H9 (cell line): ENCODE results near the gene VMAC. TPM values are rescaled to one million over a fixed set of nuclear protein-coding genes. Genes with fewer than 3 reads are reported as not detected.

Experiments used
- DNase-seq: peaks from one replicate; pipeline ENCODE4 v3.0.0-alpha.2; 2017
- H2AFZ ChIP-seq: one replicate; pipeline ENCODE4 v1.6.1; 2013; ENCODE audit warnings: mild to moderate bottlenecking, low read length, control low read depth, moderate library complexity
- H2AK5ac ChIP-seq: 2 replicates; pipeline ENCODE4 v1.6.1; 2013; ENCODE audit warnings: low read length, control low read depth, mixed read lengths; ENCODE audit not compliant: insufficient read length
- H2BK120ac ChIP-seq: one replicate; pipeline ENCODE4 v1.6.1; 2013; ENCODE audit warnings: low read depth, mild to moderate bottlenecking, low read length, control low read depth, inconsistent platforms; ENCODE audit not compliant: poor library complexity, severe bottlenecking
- H2BK12ac ChIP-seq: 2 replicates; pipeline ENCODE4 v1.6.1; 2013; ENCODE audit warnings: low read length, control low read depth, mixed read lengths, low read depth; ENCODE audit not compliant: insufficient read length
- H2BK15ac ChIP-seq: 2 replicates; pipeline ENCODE4 v1.6.1; 2013; ENCODE audit warnings: low read depth, low read length, control low read depth
- H2BK20ac ChIP-seq: one replicate; pipeline ENCODE4 v1.6.1; 2013; ENCODE audit warnings: low read depth, mild to moderate bottlenecking, low read length, control low read depth, inconsistent platforms; ENCODE audit not compliant: poor library complexity, severe bottlenecking
- H2BK5ac ChIP-seq: 2 replicates; pipeline ENCODE4 v1.6.1; 2013; ENCODE audit warnings: low read length, control low read depth, mixed read lengths; ENCODE audit not compliant: insufficient read length
- H3K14ac ChIP-seq: 2 replicates; pipeline ENCODE4 v1.6.1; 2013; ENCODE audit warnings: low read length, control low read depth; ENCODE audit not compliant: insufficient read depth
- H3K18ac ChIP-seq: 2 replicates; pipeline ENCODE4 v1.6.1; 2013; ENCODE audit warnings: low read depth, mild to moderate bottlenecking, mixed read lengths, low read length, control low read depth; ENCODE audit not compliant: insufficient read length
- H3K23ac ChIP-seq: 2 replicates; pipeline ENCODE4 v1.6.1; 2013; ENCODE audit warnings: low read length, control low read depth, mixed read lengths, low read depth; ENCODE audit not compliant: insufficient read length
- H3K23me2 ChIP-seq: 2 replicates; pipeline ENCODE4 v1.6.1; 2013; ENCODE audit warnings: low read depth, mild to moderate bottlenecking, mixed read lengths, low read length, control low read depth; ENCODE audit not compliant: insufficient read length, poor library complexity, severe bottlenecking
- H3K27ac ChIP-seq: 2 replicates; pipeline ENCODE4 v1.5.1; 2013; ENCODE audit warnings: low read length, control low read depth, mixed read lengths, low read depth; ENCODE audit not compliant: insufficient read length
- H3K27me3 ChIP-seq: 2 replicates; pipeline ENCODE4 v1.6.1; 2013; ENCODE audit warnings: low read length, control low read depth, inconsistent platforms; ENCODE audit not compliant: insufficient read depth
- H3K4ac ChIP-seq: 2 replicates; pipeline ENCODE4 v1.6.1; 2013; ENCODE audit warnings: low read depth, mild to moderate bottlenecking, control low read depth, inconsistent platforms, low read length, moderate library complexity
- H3K4me1 ChIP-seq: 2 replicates; pipeline ENCODE4 v1.6.1; 2013; ENCODE audit warnings: low read length, control low read depth, inconsistent platforms; ENCODE audit not compliant: insufficient read depth
- H3K4me2 ChIP-seq: 2 replicates; pipeline ENCODE4 v1.6.1; 2013; ENCODE audit warnings: low read length, control low read depth, mixed read lengths; ENCODE audit not compliant: insufficient read length, insufficient read depth
- H3K56ac ChIP-seq: 2 replicates; pipeline ENCODE4 v1.6.1; 2013; ENCODE audit warnings: low read depth, mild to moderate bottlenecking, mixed read lengths, low read length, control low read depth; ENCODE audit not compliant: insufficient read length
- H3K79me1 ChIP-seq: 2 replicates; pipeline ENCODE4 v1.6.1; 2013; ENCODE audit warnings: low read depth, mild to moderate bottlenecking, moderate library complexity, low read length, control low read depth, inconsistent platforms; ENCODE audit not compliant: insufficient read depth, poor library complexity, severe bottlenecking
- H3K79me2 ChIP-seq: 2 replicates; pipeline ENCODE4 v1.6.1; 2013; ENCODE audit warnings: low read length, control low read depth, inconsistent platforms; ENCODE audit not compliant: insufficient read depth
- H3K9ac ChIP-seq: 2 replicates; pipeline ENCODE4 v1.6.1; 2013; ENCODE audit warnings: low read length, control low read depth, mixed read lengths; ENCODE audit not compliant: insufficient read length; ENCODE audit errors: extremely low read depth
- H3K9me3 ChIP-seq: one replicate; pipeline ENCODE4 v1.6.1; 2013; ENCODE audit warnings: low read depth, low read length, inconsistent platforms; ENCODE audit not compliant: control insufficient read depth
- H3T11ph ChIP-seq: one replicate; pipeline ENCODE4 v1.6.1; 2013; ENCODE audit warnings: mild to moderate bottlenecking, low read length, control low read depth, inconsistent platforms
- H4K20me1 ChIP-seq: one replicate; pipeline ENCODE4 v1.6.1; 2013; ENCODE audit not compliant: control insufficient read depth, insufficient read length, insufficient read depth
- H4K5ac ChIP-seq: 2 replicates; pipeline ENCODE4 v1.6.1; 2013; ENCODE audit warnings: low read depth, mild to moderate bottlenecking, mixed read lengths, low read length, control low read depth; ENCODE audit not compliant: insufficient read length
- H4K8ac ChIP-seq: replicated peaks from 2 replicates; pipeline ENCODE4 v1.6.1; 2013; ENCODE audit warnings: low read length, control low read depth, mixed read lengths, low read depth; ENCODE audit not compliant: insufficient read length
- H4K91ac ChIP-seq: 2 replicates; pipeline ENCODE4 v1.6.1; 2013; ENCODE audit warnings: low read depth, mild to moderate bottlenecking, moderate library complexity, mixed read lengths, low read length, control low read depth; ENCODE audit not compliant: insufficient read length
- H3K27ac Mint-ChIP-seq, 3 experiments: 2 replicates in 2 of 3; 3 replicates in 1 of 3; pipeline ENCODE4 v1.8.0; 2020 to 2021; ENCODE audit warnings: mixed read lengths in 3 of 3, mild to moderate bottlenecking in 1 of 3, moderate library complexity in 1 of 3
- H3K27me3 Mint-ChIP-seq: 2 replicates; pipeline ENCODE4 v1.8.0; 2021; ENCODE audit warnings: low read depth, mild to moderate bottlenecking, moderate library complexity, mixed read lengths
- H3K36me3 Mint-ChIP-seq, 3 experiments: 2 replicates in 2 of 3; 3 replicates in 1 of 3; pipeline ENCODE4 v1.8.0; 2020 to 2021; ENCODE audit warnings: low read depth in 3 of 3, mixed read lengths in 3 of 3; ENCODE audit not compliant: insufficient read depth in 1 of 3
- H3K4me1 Mint-ChIP-seq, 2 experiments: 2 replicates each; pipeline ENCODE4 v1.8.0; 2020; ENCODE audit warnings: mixed read lengths in 2 of 2
- H3K4me3 Mint-ChIP-seq, 2 experiments: 2 replicates in 1 of 2; 3 replicates in 1 of 2; pipeline ENCODE4 v1.8.0; 2020 to 2021; ENCODE audit warnings: mild to moderate bottlenecking in 2 of 2, mixed read lengths in 2 of 2, moderate library complexity in 1 of 2
- H3K9me3 Mint-ChIP-seq, 2 experiments: 2 replicates in 1 of 2; 3 replicates in 1 of 2; pipeline ENCODE4 v1.8.0; 2020; ENCODE audit warnings: mild to moderate bottlenecking in 2 of 2, mixed read lengths in 2 of 2, moderate library complexity in 1 of 2
- CTCF ChIP-seq: fragments of 200-600 bp; sonication (generic); conservative IDR thresholded peaks from 3 replicates; pipeline ENCODE4 v1.8.0; 2021; ENCODE audit warnings: antibody characterized with exemption, mild to moderate bottlenecking
- WGBS: extraction: QIAGEN DNeasy Blood & Tissue Kit; methylation state at CpG from one replicate; pipeline ENCODE4 v1.1.7; 2013; ENCODE audit warnings: missing lambda C conversion rate, low lambda C conversion rate, mixed read lengths; ENCODE audit not compliant: insufficient read length; ENCODE audit errors: extremely low coverage; 5-methylcytosine and 5-hydroxymethylcytosine counted together
- total RNA-seq: library from RNA; stranded (reverse); gene quantifications from 2 replicates; pipeline ENCODE4 v1.2.1, GENCODE V29; 2021

Gene VMAC
- total RNA-seq, 1 experiment from 2014 or later: 2.2 TPM

GRCh38 chr19:5903056-5903623, 1.5 kb upstream of the VMAC start:
- no CpG with 5 or more reads among the region's 27 CpGs for WGBS
- no peak for DNase-seq
- H2BK12ac ChIP-seq: no peak overlapping the region
- H3K4me1 Mint-ChIP-seq: peaks cover 2 to 5% of the 10 kb centered on the region in 2 experiments; a peak in 3 of 4 replicates
- no peak overlapping the region; the same call in 1 of the 2 replicates for H3K4ac ChIP-seq
- no peak overlapping the region for H2BK20ac ChIP-seq
- peak overlapping the region; percentile 93 for H3K18ac ChIP-seq
- H3K36me3 Mint-ChIP-seq: peaks cover 10 to 17% (median 12%) of the 10 kb centered on the region in 3 experiments
- no peak overlapping the region for H2BK120ac ChIP-seq
- H3K4me3 Mint-ChIP-seq: peak overlapping the region; percentile 98 to 99
- H3K4me2 ChIP-seq: peak overlapping the region; percentile 89
- H2BK15ac ChIP-seq: no peak overlapping the region
- H4K20me1 ChIP-seq: no peaks in the 10 kb centered on the region
- H3K23me2 ChIP-seq: peaks cover 3% of the 10 kb centered on the region
- H3K9me3 ChIP-seq: no peaks in the 10 kb centered on the region
- H3K27me3 ChIP-seq: no peaks in the 10 kb centered on the region; the same call in 1 of the 2 replicates
- H2AFZ ChIP-seq: no peak overlapping the region
- no peak overlapping the region for H4K8ac ChIP-seq
- H3K27ac Mint-ChIP-seq: peak overlapping the region; percentile 98 to 99 (median 99)
- no peak overlapping the region for H2BK5ac ChIP-seq
- no peak overlapping the region for H3K23ac ChIP-seq
- no peak for TF ChIP-seq CTCF
- H3T11ph ChIP-seq: no peak overlapping the region
- H3K79me1 ChIP-seq: peaks cover 3% of the 10 kb centered on the region
- no peak overlapping the region for H3K27ac ChIP-seq
- H4K5ac ChIP-seq: no peak overlapping the region
- H2AK5ac ChIP-seq: no peak overlapping the region
- H3K9ac ChIP-seq: peak overlapping the region; percentile 94
- H3K56ac ChIP-seq: no peak overlapping the region
- H4K91ac ChIP-seq: peak overlapping the region; percentile 5
- peak overlapping the region; percentile 91 for H3K14ac ChIP-seq
- H3K79me2 ChIP-seq: peaks cover 18% of the 10 kb centered on the region; the same call in 1 of the 2 replicates
- no peaks in the 10 kb centered on the region for H3K9me3 Mint-ChIP-seq
- H3K4me1 ChIP-seq: no peaks in the 10 kb centered on the region
- no peaks in the 10 kb centered on the region for H3K27me3 Mint-ChIP-seq
